SK-N-MC (cell line): ENCODE data around the gene OR8D1.

Experiments
- EZH2 ChIP-seq: fragments of 200-600 bp; sonication (generic); IDR thresholded peaks from one replicate; pipeline ENCODE4 v1.6.1; 2017; ENCODE audit warnings: antibody characterized with exemption
- FOXP2 ChIP-seq: optimal IDR thresholded peaks from 2 replicates; pipeline ENCODE3; 2011; ENCODE audit warnings: mild to moderate bottlenecking, moderate library complexity; ENCODE audit not compliant: insufficient read depth; ENCODE audit errors: extremely low read length, control extremely low read depth
- POLR2AphosphoS5 ChIP-seq: IDR thresholded peaks from 2 replicates; pipeline ENCODE4 v1.6.1; 2012; ENCODE audit warnings: mild to moderate bottlenecking, low read depth, low read length, borderline replicate concordance

- no peak for TF ChIP-seq POLR2AphosphoS5
- no peak for TF ChIP-seq EZH2
- no peak for TF ChIP-seq FOXP2
Observed at GRCh38 chr11:124277207-124277606, 36.5 kb downstream of the OR8D1 start.
